ENCODE measurements around the gene MAPK10. TPM values are rescaled to one million over a fixed set of nuclear protein-coding genes. Genes with fewer than 3 reads are reported as not detected.

The MAPK10 gene
- total and polyA plus RNA-seq, 4 donors, result 0.82 to 3.6 (median 2.3) TPM

DNA sequence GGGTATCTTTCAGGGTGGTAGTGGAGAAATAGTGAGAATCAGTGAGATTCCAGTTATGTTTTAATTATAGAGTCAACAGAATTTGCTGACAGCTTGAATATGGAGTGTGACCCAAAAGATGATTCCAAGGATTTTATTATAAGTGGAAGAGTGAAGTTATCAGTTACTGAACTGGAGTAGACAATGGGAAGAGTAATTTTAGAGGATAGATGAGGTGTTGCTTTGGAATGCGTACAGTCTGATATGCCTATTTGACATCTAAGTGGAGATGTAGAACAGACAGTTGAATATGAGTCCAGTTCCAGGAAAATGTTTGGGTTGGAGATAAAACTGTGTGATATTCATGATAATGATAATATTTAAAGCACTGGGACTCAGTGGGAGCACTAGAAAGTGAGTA lies 174.2 kb downstream of the MAPK10 start (continued):
- TF ChIP-seq, protein P1, sequence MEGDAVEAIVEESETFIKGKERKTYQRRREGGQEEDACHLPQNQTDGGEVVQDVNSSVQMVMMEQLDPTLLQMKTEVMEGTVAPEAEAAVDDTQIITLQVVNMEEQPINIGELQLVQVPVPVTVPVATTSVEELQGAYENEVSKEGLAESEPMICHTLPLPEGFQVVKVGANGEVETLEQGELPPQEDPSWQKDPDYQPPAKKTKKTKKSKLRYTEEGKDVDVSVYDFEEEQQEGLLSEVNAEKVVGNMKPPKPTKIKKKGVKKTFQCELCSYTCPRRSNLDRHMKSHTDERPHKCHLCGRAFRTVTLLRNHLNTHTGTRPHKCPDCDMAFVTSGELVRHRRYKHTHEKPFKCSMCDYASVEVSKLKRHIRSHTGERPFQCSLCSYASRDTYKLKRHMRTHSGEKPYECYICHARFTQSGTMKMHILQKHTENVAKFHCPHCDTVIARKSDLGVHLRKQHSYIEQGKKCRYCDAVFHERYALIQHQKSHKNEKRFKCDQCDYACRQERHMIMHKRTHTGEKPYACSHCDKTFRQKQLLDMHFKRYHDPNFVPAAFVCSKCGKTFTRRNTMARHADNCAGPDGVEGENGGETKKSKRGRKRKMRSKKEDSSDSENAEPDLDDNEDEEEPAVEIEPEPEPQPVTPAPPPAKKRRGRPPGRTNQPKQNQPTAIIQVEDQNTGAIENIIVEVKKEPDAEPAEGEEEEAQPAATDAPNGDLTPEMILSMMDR (IDR thresholded peaks at IDR 0.05; ENCODE audit: low read depth, low read length, missing input control), result no peak
- no peak for TF ChIP-seq HNF4A (conservative IDR thresholded peaks at IDR 0.05)
- TF ChIP-seq, protein P2, sequence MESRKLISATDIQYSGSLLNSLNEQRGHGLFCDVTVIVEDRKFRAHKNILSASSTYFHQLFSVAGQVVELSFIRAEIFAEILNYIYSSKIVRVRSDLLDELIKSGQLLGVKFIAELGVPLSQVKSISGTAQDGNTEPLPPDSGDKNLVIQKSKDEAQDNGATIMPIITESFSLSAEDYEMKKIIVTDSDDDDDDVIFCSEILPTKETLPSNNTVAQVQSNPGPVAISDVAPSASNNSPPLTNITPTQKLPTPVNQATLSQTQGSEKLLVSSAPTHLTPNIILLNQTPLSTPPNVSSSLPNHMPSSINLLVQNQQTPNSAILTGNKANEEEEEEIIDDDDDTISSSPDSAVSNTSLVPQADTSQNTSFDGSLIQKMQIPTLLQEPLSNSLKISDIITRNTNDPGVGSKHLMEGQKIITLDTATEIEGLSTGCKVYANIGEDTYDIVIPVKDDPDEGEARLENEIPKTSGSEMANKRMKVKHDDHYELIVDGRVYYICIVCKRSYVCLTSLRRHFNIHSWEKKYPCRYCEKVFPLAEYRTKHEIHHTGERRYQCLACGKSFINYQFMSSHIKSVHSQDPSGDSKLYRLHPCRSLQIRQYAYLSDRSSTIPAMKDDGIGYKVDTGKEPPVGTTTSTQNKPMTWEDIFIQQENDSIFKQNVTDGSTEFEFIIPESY (IDR thresholded peaks at IDR 0.05), result no peak

DNA sequence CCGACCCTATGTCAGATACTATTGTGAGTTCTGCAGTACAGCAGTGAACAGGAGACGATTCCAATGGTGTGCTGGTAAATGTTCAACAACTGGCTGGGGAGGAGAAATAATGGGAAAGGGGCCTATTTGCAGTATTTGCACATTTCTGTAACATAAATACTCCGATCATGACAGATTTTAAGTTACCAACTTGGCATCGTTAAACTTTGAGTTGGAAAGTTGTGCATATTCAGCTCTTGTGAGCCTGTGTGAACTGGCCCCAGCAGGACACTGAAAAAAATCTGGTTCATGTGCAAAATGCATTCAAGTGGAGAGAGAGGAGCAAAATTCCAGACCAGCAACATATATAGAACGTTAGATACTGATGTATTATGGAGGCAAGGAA lies 175.0 kb downstream of the MAPK10 start:
- H3K36me3 ChIP-seq (ENCODE audit: control insufficient read depth in 4 of 4, insufficient read depth in 3 of 4, low read depth in 1 of 4, low read length in 3 of 4), result no peaks in the 10 kb centered on the region
- DNase-seq (ENCODE audit: low spot score), result no peak
- no peak overlapping the region for H3K4me3 ChIP-seq (ENCODE audit: low read depth in 1 of 3, low read length in 3 of 3)
- no peaks in the 10 kb centered on the region for H3K4me1 ChIP-seq (ENCODE audit: control insufficient read depth in 4 of 4, insufficient read depth in 4 of 4, low read length in 3 of 4)
- TF ChIP-seq FOXA2 (IDR thresholded peaks at IDR 0.05), result no peak
- no peak overlapping the region for H3K27ac ChIP-seq (ENCODE audit: low read depth in 1 of 2, low read length in 2 of 2)
- H3K9ac ChIP-seq (ENCODE audit: low read depth in 1 of 2, low read length in 2 of 2), result no peak overlapping the region
- WGBS, result 65% methylated on average over 5 of the region's 5 CpGs
- no peaks in the 10 kb centered on the region for H3K27me3 ChIP-seq (ENCODE audit: control insufficient read depth in 4 of 4, insufficient read depth in 4 of 4, low read length in 3 of 4)
- peaks cover 0 to 2% (median 0%) of the 10 kb centered on the region in 4 donors for H3K9me3 ChIP-seq (ENCODE audit: control insufficient read depth in 4 of 4, low read length in 3 of 4)

DNA sequence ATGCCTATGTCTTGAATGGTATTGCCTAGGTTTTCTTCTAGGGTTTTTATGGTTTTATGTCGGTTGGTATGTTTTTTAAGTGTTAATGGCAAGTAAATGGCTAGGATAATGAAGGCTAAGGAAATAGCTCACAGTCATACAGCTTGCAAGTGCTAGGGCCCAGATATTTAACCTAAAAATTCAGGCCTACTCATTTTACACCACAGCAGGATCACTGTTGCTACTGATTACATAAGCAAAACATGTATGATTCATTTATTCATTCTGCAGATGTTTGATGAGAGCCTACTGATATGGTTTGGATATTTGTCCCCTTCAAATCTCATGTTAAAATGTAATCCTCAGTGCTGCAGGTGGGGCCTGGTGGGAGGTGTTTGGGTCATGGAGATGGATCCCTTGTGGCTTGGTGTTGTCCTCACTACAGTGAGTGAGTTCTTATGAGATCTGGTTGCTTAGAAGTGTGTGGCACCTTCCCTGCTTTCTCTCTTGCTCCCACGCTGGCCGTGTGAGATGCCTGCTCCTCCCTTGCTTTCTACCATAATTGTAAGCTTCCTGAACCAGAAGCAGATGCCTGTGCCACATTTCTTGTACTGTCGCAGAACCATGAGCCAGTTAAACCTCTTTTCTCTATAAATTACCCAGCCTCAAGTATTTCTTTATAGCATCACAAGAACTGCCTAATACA lies 175.5 kb downstream of the MAPK10 start:
- Histone ChIP-seq H3K4me3 (ENCODE audit: low read depth in 1 of 3, low read length in 3 of 3) (no peak overlapping the region), H3K9me3 (ENCODE audit: control insufficient read depth in 4 of 4, low read length in 3 of 4) (peaks cover 0 to 2% (median under 1%) of the 10 kb centered on the region in 4 donors), H3K27me3 (ENCODE audit: control insufficient read depth in 4 of 4, insufficient read depth in 4 of 4, low read length in 3 of 4) (no peaks in the 10 kb centered on the region), H3K36me3 (ENCODE audit: control insufficient read depth in 4 of 4, insufficient read depth in 3 of 4, low read depth in 1 of 4, low read length in 3 of 4) (no peaks in the 10 kb centered on the region), H3K27ac (ENCODE audit: low read depth in 1 of 2, low read length in 2 of 2) (no peak overlapping the region), H3K4me1 (ENCODE audit: control insufficient read depth in 4 of 4, insufficient read depth in 4 of 4, low read length in 3 of 4) (no peaks in the 10 kb centered on the region), H3K9ac (ENCODE audit: low read depth in 1 of 2, low read length in 2 of 2) (no peak overlapping the region)
- TF ChIP-seq, protein P3, sequence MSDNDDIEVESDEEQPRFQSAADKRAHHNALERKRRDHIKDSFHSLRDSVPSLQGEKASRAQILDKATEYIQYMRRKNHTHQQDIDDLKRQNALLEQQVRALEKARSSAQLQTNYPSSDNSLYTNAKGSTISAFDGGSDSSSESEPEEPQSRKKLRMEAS (IDR thresholded peaks at IDR 0.05), result no peak
- TF ChIP-seq HNF4A (conservative IDR thresholded peaks at IDR 0.05) (no peak), JUND (IDR thresholded peaks at IDR 0.05) (no peak), FOXA1 (IDR thresholded peaks at IDR 0.05) (no peak), FOXA2 (IDR thresholded peaks at IDR 0.05) (no peak), RXRA (IDR thresholded peaks at IDR 0.05) (no peak), EGR1 (IDR thresholded peaks at IDR 0.05; ENCODE audit: low read depth in 2 of 2) (no peak), TAF1 (conservative IDR thresholded peaks at IDR 0.05) (no peak), NR2F2 (IDR thresholded peaks at IDR 0.05) (no peak), RAD21 (IDR thresholded peaks at IDR 0.05) (no peak)
- TF ChIP-seq, protein P1 (IDR thresholded peaks at IDR 0.05; ENCODE audit: low read depth, low read length, missing input control), result no peak
- TF ChIP-seq, protein P4, sequence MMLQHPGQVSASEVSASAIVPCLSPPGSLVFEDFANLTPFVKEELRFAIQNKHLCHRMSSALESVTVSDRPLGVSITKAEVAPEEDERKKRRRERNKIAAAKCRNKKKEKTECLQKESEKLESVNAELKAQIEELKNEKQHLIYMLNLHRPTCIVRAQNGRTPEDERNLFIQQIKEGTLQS (IDR thresholded peaks at IDR 0.05), result no peak
- TF ChIP-seq, protein P2 (IDR thresholded peaks at IDR 0.05), result no peak
- WGBS, result 89% methylated on average over 4 of the region's 4 CpGs
- no peak for DNase-seq (ENCODE audit: low spot score)

All from liver (tissue), 9 donors.